ENCODE data around the gene RIN3. TPM values are rescaled to one million over a fixed set of nuclear protein-coding genes. Genes with fewer than 3 reads are reported as not detected.

RIN3 gene
- total RNA-seq, 4 donors from 2014 or later, result 15.1 to 32.3 (median 21.9) TPM

DNA sequence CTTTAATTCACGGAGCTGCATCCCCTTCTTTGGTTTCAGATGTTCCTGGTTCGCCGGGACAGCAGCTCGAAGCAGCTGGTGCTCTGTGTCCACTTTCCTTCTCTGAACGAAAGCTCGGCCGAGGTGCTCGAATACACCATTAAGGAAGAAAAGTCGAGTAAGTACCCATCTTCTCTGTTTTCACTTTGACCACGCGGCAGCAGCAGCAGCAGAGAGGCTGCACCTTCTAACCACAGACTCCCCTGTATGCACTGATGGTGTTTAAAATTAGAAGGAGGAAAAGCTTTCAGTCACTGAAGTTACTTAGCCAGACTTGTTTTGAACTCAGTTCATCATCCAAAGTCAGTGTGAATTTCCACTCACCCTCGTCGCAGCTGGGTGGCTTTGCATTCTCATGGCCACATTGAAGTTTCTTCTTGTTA, 63.8 kb downstream of the RIN3 start:
- TF ChIP-seq, protein P1, sequence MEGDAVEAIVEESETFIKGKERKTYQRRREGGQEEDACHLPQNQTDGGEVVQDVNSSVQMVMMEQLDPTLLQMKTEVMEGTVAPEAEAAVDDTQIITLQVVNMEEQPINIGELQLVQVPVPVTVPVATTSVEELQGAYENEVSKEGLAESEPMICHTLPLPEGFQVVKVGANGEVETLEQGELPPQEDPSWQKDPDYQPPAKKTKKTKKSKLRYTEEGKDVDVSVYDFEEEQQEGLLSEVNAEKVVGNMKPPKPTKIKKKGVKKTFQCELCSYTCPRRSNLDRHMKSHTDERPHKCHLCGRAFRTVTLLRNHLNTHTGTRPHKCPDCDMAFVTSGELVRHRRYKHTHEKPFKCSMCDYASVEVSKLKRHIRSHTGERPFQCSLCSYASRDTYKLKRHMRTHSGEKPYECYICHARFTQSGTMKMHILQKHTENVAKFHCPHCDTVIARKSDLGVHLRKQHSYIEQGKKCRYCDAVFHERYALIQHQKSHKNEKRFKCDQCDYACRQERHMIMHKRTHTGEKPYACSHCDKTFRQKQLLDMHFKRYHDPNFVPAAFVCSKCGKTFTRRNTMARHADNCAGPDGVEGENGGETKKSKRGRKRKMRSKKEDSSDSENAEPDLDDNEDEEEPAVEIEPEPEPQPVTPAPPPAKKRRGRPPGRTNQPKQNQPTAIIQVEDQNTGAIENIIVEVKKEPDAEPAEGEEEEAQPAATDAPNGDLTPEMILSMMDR (IDR thresholded peaks at IDR 0.05; ENCODE audit: low read depth), result no peak

DNA sequence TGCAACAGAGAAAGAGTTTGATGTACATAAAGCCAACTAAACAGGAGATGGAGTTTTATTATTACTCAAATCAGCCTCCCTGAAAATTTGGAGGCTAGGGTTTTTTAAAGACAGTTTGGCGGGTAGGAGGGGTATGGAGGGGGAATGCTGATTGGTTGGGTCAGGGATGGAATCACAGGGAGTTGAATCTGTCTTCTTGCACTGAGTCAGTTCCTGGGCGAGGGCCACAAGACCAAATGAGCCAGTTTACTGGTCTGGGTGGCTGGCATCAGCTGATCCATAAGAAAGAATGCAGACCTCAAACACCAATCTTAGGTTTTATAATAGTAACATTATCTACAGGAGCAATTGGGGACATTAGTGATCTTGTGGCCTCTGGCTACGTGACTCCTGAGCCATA, 64.9 kb downstream of the RIN3 start:
- TF ChIP-seq, protein P1 (IDR thresholded peaks at IDR 0.05; ENCODE audit: low read depth), result no peak

DNA sequence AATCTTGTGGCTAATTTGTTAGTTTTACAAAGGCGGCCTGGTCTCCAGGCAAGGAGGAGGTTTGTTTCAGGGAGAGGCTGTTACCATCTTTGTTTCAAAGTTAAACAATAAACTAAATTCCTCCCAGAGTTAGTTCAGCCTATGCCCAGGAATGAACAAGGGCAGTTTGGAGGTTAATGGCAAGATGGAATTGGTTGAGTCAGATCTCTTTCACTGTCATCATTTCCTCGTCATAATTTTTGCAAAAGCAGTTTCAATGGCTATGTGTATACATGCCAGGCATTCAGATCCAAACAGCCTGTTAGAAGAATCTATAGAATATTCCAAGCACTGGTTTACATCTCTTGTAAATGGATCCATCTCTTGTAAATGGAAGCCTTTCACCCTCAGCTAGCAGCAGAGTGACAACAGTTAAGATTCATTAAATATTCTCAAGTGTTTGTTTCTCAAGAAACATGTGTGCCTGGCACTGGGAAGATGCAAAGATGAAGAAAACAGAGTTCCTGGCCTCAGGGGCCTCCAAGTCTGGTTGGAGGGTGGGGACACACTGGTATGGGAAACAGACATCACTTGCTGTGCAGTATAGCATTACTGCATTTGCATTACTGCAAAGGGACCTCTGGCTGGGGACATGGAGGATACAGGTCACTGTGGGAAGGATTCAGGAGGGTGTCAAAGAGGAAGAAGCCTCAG, 65.8 kb downstream of the RIN3 start:
- TF ChIP-seq, protein P1 (IDR thresholded peaks at IDR 0.05; ENCODE audit: low read depth), result no peak

DNA sequence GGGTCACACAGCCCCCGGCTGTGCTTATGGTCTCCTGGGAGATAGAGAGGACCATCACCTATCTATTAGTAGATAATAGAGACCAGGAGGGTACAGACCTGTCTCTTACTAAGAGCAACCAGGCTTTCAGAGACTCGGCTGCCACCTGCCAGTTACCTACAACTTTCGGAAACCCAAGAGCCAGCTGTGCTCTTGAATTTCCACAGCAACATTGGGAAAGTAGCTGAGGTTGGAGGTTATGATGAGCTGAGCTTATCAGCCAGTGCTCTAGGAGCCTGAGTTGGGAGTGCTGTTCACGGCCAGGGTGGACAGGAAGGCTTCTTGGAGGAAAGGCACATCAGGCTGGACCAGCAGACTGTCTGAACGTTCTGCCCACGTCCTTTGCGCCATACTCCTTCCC, 67.6 kb downstream of the RIN3 start:
- TF ChIP-seq, protein P1 (IDR thresholded peaks at IDR 0.05; ENCODE audit: low read depth), result no peak

DNA sequence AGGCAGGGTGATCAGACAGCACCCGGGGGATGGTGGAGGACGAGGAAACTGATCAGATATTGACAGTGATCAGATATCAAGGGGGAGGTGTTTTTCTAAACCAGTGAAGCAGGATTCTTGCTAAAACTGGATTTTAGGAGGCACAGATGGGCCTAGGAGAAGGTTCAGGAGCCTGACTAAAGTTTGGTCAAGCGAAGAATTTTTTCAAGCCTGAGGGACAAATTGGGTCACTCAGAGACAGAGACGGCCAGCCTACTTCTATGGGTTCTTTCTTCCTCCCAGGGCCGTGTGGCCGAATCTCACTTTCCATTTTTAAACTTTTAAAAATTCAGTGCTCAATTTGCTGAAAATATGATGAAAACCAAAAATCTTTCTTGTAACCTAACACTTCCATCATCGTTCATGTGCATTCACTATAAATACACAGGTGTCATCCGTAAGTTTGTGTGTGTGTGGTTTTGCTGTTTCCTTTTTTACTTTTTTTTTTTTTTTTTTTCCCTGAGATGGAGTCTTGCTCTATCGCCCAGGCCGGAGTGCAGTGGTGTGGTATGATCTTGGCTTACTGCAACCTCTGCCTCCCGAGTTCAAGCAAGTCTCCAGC, 68.5 kb downstream of the RIN3 start:
- TF ChIP-seq, protein P1 (IDR thresholded peaks at IDR 0.05; ENCODE audit: low read depth), result no peak

DNA sequence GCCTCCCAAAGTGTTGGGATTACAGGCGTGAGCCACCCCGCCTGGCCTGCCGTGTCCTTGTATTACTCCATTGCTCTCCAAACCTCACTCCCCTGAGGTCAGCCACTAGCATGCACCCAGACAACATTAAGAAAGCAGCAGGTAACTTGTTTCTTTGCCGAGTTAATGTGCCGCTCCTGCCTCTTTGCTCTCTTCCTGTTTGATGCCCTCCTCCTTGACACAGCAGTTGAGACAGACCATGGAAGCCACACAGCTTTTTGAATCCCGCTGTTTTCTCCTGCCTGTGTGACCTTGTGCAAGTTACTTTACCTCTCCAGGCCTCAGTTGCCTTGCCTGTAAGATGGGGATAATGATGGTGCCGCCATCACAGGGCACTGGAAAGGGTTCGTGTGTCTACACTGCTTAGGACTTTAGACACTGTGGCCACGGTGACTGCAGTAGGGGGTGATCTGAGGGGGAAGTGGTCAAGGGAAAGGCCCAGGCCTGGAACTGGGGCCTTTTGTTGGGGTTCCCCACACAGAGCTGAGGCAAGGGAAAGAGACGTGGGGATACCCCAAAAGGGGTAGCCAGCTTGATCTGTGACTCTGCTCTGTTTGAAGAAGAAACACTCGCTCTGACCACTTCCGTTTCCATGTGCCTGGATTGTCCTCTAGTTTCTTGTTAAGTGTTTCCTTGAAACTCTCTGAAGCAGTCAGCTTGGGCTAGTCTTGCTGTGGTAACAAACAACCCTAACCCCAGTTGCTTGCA, 69.3 kb downstream of the RIN3 start:
- TF ChIP-seq, protein P1 (IDR thresholded peaks at IDR 0.05; ENCODE audit: low read depth), result no peak

DNA sequence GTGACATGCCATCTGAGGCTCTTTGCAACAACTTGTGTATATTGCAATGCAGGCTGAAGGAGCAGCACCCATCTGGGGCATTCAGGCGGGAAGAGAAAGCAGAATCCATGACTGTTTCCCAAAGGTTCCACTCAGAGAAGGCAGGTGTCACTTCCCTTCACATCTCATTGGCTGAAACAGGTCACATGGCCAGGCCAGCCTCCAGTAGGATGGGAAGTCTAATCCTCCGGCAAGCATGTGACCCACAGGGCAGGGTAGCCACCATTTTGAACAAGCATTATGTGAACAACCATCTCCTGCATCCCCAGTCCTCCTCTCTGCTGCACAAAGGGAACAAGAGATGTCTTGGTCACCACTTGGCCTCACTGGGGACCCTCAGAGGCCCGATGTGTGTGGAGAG, 70.6 kb downstream of the RIN3 start:
- TF ChIP-seq, protein P1 (IDR thresholded peaks at IDR 0.05; ENCODE audit: low read depth), result no peak
